H4 (cell line): ENCODE measurements around the gene LRRC7. TPM values are rescaled to one million over a fixed set of nuclear protein-coding genes. Genes with fewer than 3 reads are reported as not detected.

Experiments used
- DNase-seq: peaks from one replicate; pipeline ENCODE4 v3.0.0-alpha.2; 2015; ENCODE audit warnings: low spot score
- total RNA-seq: library from RNA; depleted of rRNA; stranded (reverse); fragments of >200 nt; shearing (Covaris generic); gene quantifications from 2 replicates; pipeline ENCODE4 v1.2.3, GENCODE V29; 2014

Gene LRRC7
- total RNA-seq, 1 experiment from 2014 or later = 0.10 TPM

GRCh38 chr1:70171512-70171911 lies 603.8 kb downstream of the LRRC7 start:
- no peak for DNase-seq
